Dendritic cell treated with granulocyte-macrophage colony-stimulating factor and Interleukin-4, amounts not matched to agents 40 ng/mL and 50 ng/mL, for 4 days (primary cell): ENCODE data around the gene CASZ1.

Experiments
- H3K27ac Mint-ChIP-seq: one replicate; pipeline ENCODE4 v1.8.0; 2022; ENCODE audit warnings: mild to moderate bottlenecking, mixed read lengths
- H3K27me3 Mint-ChIP-seq: one replicate; pipeline ENCODE4 v1.8.0; 2022; ENCODE audit warnings: mild to moderate bottlenecking, mixed read lengths
- H3K36me3 Mint-ChIP-seq: one replicate; pipeline ENCODE4 v1.8.0; 2022; ENCODE audit warnings: low read depth, mixed read lengths
- H3K4me1 Mint-ChIP-seq: one replicate; pipeline ENCODE4 v1.8.0; 2022; ENCODE audit warnings: low read depth, mixed read lengths
- H3K4me3 Mint-ChIP-seq: one replicate; pipeline ENCODE4 v1.8.0; 2022; ENCODE audit warnings: mild to moderate bottlenecking, moderate library complexity, mixed read lengths
- H3K9me3 Mint-ChIP-seq: one replicate; pipeline ENCODE4 v1.8.0; 2022; ENCODE audit warnings: mixed read lengths
- intact Hi-C: fragments of 100-400 bp; cut with micrococcal nuclease; formaldehyde crosslinking; loops from one replicate; pipeline ENCODE4 v1.15.0; 2022

The CASZ1 gene

DNA sequence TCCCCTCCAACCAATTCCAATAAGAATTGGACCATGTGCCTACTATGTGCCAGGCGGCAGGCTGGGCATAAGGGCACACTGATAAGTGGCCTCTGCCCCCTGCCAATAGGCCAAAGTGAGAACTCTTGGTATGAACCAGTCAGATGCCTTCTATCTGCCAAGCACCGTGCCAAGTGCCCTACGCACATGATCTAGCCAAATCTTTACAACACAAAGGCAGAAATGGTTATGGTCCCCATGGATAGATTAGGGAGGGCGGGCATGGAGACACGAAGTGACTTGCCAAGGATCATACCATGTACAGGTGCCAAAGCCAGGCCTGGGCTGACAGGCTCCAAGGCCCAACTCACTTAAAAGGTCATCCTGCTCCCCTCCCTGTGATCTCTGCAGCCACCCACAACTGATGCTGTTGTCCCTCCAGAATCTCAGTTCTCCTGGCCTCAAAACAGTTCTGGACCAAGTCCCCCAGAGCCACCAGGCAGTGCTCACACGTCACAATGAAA is 32.1 kb downstream of the CASZ1 start:
- Mint-ChIP-seq H3K27me3 (no peaks in the 10 kb centered on the region), H3K36me3 (no peaks in the 10 kb centered on the region), H3K9me3 (no peaks in the 10 kb centered on the region), H3K4me3 (no peak overlapping the region), H3K27ac (no peak overlapping the region), H3K4me1 (no peaks in the 10 kb centered on the region)
- intact Hi-C loops = no loop called here

GRCh38 chr1:10762875-10763274 is 33.6 kb downstream of the CASZ1 start:
- peaks cover 4% of the 10 kb centered on the region for H3K4me1 Mint-ChIP-seq
- no peak overlapping the region for H3K27ac Mint-ChIP-seq
- no peak overlapping the region for H3K4me3 Mint-ChIP-seq
- H3K9me3 Mint-ChIP-seq = no peaks in the 10 kb centered on the region
- intact Hi-C loops = no loop called here
- H3K27me3 Mint-ChIP-seq = peaks cover under 1% of the 10 kb centered on the region
- H3K36me3 Mint-ChIP-seq = no peaks in the 10 kb centered on the region

GRCh38 chr1:10762153-10762523 is 34.3 kb downstream of the CASZ1 start:
- Mint-ChIP-seq H3K36me3 (no peaks in the 10 kb centered on the region), H3K4me3 (no peak overlapping the region), H3K27me3 (peaks cover 7% of the 10 kb centered on the region), H3K27ac (no peak overlapping the region), H3K9me3 (no peaks in the 10 kb centered on the region), H3K4me1 (peaks cover 8% of the 10 kb centered on the region)
- intact Hi-C loops = no loop called here

DNA sequence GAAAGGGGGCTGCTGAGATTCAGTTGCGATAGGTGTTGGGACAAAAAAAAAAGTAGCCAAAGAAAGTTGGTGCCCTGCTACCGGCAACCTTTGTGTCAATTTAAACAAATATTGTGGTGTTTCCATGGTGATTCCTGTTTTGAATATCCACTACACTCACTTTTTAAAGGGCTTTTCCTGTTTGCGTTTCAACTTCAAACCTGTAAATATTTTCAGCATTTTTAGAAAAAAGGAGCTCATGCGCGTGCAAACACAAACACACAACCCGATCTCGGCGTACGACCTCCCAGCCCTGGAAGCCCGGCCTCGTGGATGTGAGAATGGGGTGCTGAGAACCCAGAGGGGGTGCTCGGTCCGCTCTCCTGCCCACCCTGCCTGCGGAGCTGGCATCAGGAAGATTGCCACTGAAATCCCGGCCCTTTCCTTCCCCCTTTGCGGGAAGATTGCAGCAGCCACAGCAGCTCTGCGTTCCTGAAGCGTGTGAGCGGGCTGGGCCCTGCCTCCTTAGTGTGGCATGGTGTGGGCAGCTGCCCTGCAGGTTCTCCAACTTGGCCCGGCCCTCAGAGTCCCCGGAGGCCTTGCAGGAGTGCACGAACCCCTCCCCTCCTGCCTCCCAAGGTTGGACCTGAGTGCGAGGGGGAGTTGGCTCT is 34.8 kb downstream of the CASZ1 start:
- Mint-ChIP-seq H3K27me3 (peaks cover 8% of the 10 kb centered on the region), H3K36me3 (no peaks in the 10 kb centered on the region), H3K4me1 (peaks cover 8% of the 10 kb centered on the region), H3K9me3 (no peaks in the 10 kb centered on the region), H3K27ac (no peak overlapping the region), H3K4me3 (no peak overlapping the region)
- intact Hi-C loops = no loop called here

DNA sequence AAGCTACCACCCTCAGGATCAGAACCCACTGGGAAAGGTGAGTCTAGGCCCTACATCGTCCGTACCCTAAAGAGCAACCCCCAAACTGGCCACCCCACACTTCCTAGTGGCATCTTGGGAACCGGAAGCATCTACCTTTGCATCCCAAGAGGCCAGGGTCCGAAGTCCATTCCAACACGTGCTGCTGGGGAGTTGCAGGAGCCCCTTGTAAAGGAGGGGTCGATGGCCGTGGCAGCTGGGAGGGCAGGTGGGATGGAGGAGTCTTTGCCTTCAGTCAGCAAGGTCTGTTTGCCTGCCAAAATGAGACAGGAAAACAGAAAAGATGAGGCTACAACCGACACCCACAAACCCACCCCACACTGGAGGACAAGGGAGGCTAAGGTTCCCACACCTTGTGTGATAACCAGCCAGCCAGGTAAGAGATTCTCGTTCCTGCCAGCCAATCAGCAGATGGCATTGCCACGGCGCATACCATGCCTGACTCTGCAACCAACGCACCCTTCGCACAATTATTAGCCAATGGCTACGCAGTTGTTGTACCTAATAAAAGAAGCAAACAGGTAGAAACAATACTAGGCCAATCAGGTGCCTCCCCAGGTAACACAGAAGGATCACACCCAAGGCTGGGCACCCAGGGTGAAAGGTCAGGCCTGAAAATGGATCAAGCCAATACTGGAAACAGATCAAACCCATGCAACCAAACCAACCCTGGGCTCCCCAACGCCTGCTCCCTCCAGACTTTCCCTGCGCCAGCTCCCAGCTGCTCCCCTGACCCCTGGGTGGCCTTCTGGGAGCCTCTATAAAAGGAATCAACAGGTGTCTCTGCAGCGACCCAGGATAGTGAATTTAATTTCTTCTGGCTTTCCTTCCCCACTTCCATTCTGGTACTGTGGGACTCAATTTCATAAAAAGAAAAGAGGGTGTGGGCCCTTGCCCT is 35.6 kb downstream of the CASZ1 start:
- intact Hi-C loops = no loop called here
- no peak overlapping the region for H3K27ac Mint-ChIP-seq

GRCh38 chr1:10759413-10760200 is 36.8 kb downstream of the CASZ1 start:
- peaks cover 16% of the 10 kb centered on the region for H3K4me1 Mint-ChIP-seq
- no peaks in the 10 kb centered on the region for H3K9me3 Mint-ChIP-seq
- H3K36me3 Mint-ChIP-seq = no peaks in the 10 kb centered on the region
- no peak overlapping the region for H3K4me3 Mint-ChIP-seq
- intact Hi-C loops = no loop called here
- peaks cover 19% of the 10 kb centered on the region for H3K27me3 Mint-ChIP-seq
- H3K27ac Mint-ChIP-seq = no peak overlapping the region

More for the DNA sequence above, 35.6 kb downstream of the CASZ1 start:
- peaks cover 11% of the 10 kb centered on the region for H3K27me3 Mint-ChIP-seq
- no peaks in the 10 kb centered on the region for H3K9me3 Mint-ChIP-seq
- H3K4me3 Mint-ChIP-seq = no peak overlapping the region
- peaks cover 9% of the 10 kb centered on the region for H3K4me1 Mint-ChIP-seq
- H3K36me3 Mint-ChIP-seq = no peaks in the 10 kb centered on the region

GRCh38 chr1:10756842-10757241 is 39.6 kb downstream of the CASZ1 start:
- intact Hi-C loops = no loop called here
- Mint-ChIP-seq H3K36me3 (no peaks in the 10 kb centered on the region), H3K27ac (no peak overlapping the region), H3K9me3 (no peaks in the 10 kb centered on the region), H3K27me3 (peaks cover 27% of the 10 kb centered on the region), H3K4me1 (peaks cover 16% of the 10 kb centered on the region), H3K4me3 (no peak overlapping the region)

GRCh38 chr1:10755970-10756521 is 40.4 kb downstream of the CASZ1 start:
- H3K27ac Mint-ChIP-seq = no peak overlapping the region
- intact Hi-C loops = no loop called here
- H3K27me3 Mint-ChIP-seq = peaks cover 27% of the 10 kb centered on the region
- no peaks in the 10 kb centered on the region for H3K36me3 Mint-ChIP-seq
- H3K4me3 Mint-ChIP-seq = no peak overlapping the region
- peaks cover 16% of the 10 kb centered on the region for H3K4me1 Mint-ChIP-seq
- H3K9me3 Mint-ChIP-seq = no peaks in the 10 kb centered on the region

- Mint-ChIP-seq H3K4me1 (peaks cover 16% of the 10 kb centered on the region), H3K4me3 (no peak overlapping the region), H3K27me3 (peaks cover 27% of the 10 kb centered on the region), H3K27ac (no peak overlapping the region), H3K9me3 (no peaks in the 10 kb centered on the region), H3K36me3 (no peaks in the 10 kb centered on the region)
- intact Hi-C loops = no loop called here
Observed at GRCh38 chr1:10754568-10755329, 41.7 kb downstream of the CASZ1 start.

GRCh38 chr1:10753299-10753698 is 43.1 kb downstream of the CASZ1 start:
- H3K36me3 Mint-ChIP-seq = no peaks in the 10 kb centered on the region

GRCh38 chr1:10751561-10752085 is 44.8 kb downstream of the CASZ1 start:
- Mint-ChIP-seq H3K4me3 (no peak overlapping the region), H3K36me3 (no peaks in the 10 kb centered on the region), H3K27ac (no peak overlapping the region), H3K9me3 (no peaks in the 10 kb centered on the region), H3K27me3 (peaks cover 19% of the 10 kb centered on the region), H3K4me1 (peaks cover 7% of the 10 kb centered on the region)
- intact Hi-C loops = no loop called here

More at GRCh38 chr1:10753299-10753698, 43.1 kb downstream of the CASZ1 start:
- intact Hi-C loops = no loop called here
- Mint-ChIP-seq H3K4me3 (no peak overlapping the region), H3K27me3 (peaks cover 27% of the 10 kb centered on the region), H3K27ac (no peak overlapping the region), H3K4me1 (peaks cover 16% of the 10 kb centered on the region), H3K9me3 (no peaks in the 10 kb centered on the region)

DNA sequence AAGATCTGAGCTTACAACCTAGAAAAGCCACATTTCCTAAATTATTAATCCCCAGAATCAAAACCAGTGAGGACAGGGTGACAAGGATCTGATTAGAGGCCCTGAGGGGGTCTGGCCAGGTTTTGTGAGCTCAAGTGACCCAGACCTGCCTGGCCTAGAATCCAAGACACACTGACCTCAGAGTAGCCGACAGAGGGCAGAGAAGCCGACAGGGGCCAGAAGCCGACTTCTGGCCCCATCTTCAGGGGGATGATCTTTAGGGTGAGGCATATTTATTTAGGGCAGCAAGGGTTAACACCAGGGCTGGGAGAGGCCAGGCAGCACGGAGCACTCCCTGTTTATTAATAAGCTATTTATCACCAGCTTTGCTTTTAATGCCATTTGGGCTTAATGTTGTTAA is 45.3 kb downstream of the CASZ1 start:
- H3K9me3 Mint-ChIP-seq = no peaks in the 10 kb centered on the region
- H3K4me3 Mint-ChIP-seq = no peak overlapping the region
- intact Hi-C loops = no loop called here
- H3K27ac Mint-ChIP-seq = no peak overlapping the region
- H3K36me3 Mint-ChIP-seq = no peaks in the 10 kb centered on the region
- H3K27me3 Mint-ChIP-seq = peaks cover 16% of the 10 kb centered on the region
- peaks cover 7% of the 10 kb centered on the region for H3K4me1 Mint-ChIP-seq
